Bronchial epithelial cell (primary cell): ENCODE measurements around the gene ZMIZ2. TPM values are rescaled to one million over a fixed set of nuclear protein-coding genes. Genes with fewer than 3 reads are reported as not detected.

Source experiments
- DNase-seq: peaks from one replicate; pipeline ENCODE4 v3.0.0-alpha.2; 2010; ENCODE audit warnings: low read depth
- FAIRE-seq: peaks from 2 replicates; lab custom pipeline; 2011; peaks lifted over from hg19 to GRCh38; lab: Jason Lieb, UNC
- H3K27me3 ChIP-seq: 2 replicates; pipeline ENCODE4 v1.5.1; 2011; ENCODE audit warnings: low read length; ENCODE audit not compliant: control insufficient read depth, insufficient read depth
- H3K36me3 ChIP-seq: 2 replicates; pipeline ENCODE4 v1.5.1; 2011; ENCODE audit warnings: low read length; ENCODE audit not compliant: control insufficient read depth, insufficient read depth
- H3K4me3 ChIP-seq: 2 replicates; pipeline ENCODE4 v1.5.1; 2011; ENCODE audit warnings: mild to moderate bottlenecking, low read depth, low read length, control low read depth
- total RNA-seq: library from RNA; depleted of rRNA; stranded (reverse); fragments of >200 nt; gene quantifications from 2 replicates; pipeline ENCODE4 v1.2.1, GENCODE V29; 2014
- TF ChIP-seq, protein P1 (sequence below): IDR thresholded peaks from 2 replicates; pipeline ENCODE4 v1.5.1; 2011; ENCODE audit warnings: mild to moderate bottlenecking, moderate library complexity, low read length, control low read depth, inconsistent platforms; ENCODE audit not compliant: insufficient read depth, severe bottlenecking

ZMIZ2 gene
- total RNA-seq, 1 donor from 2014 or later: 5.5 TPM

DNA sequence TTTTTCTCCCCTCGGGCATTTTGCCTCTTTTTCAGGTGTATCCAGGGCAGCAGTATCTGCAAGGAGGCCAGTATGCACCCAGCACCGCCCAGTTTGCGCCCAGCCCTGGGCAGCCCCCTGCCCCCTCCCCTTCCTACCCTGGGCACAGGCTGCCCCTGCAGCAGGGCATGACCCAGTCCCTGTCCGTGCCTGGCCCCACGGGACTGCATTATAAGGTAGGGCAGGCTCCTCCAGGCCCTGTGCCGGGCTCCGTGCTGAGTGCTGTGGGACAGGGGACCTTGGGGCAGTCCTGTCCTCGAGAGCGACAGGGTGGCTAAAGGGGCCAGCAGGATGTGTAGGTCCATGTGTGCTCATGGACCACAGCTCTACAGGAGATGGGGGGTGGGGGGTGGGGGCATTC lies 10.6 kb downstream of the ZMIZ2 start:
- no peak for FAIRE-seq
- DNase-seq: no peak
- no peaks in the 10 kb centered on the region for H3K27me3 ChIP-seq
- H3K36me3 ChIP-seq: peaks cover 36% of the 10 kb centered on the region
- no peak overlapping the region for H3K4me3 ChIP-seq
- TF ChIP-seq, protein P1, sequence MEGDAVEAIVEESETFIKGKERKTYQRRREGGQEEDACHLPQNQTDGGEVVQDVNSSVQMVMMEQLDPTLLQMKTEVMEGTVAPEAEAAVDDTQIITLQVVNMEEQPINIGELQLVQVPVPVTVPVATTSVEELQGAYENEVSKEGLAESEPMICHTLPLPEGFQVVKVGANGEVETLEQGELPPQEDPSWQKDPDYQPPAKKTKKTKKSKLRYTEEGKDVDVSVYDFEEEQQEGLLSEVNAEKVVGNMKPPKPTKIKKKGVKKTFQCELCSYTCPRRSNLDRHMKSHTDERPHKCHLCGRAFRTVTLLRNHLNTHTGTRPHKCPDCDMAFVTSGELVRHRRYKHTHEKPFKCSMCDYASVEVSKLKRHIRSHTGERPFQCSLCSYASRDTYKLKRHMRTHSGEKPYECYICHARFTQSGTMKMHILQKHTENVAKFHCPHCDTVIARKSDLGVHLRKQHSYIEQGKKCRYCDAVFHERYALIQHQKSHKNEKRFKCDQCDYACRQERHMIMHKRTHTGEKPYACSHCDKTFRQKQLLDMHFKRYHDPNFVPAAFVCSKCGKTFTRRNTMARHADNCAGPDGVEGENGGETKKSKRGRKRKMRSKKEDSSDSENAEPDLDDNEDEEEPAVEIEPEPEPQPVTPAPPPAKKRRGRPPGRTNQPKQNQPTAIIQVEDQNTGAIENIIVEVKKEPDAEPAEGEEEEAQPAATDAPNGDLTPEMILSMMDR: no peak

GRCh38 chr7:44760034-44760580 lies 11.5 kb downstream of the ZMIZ2 start:
- H3K27me3 ChIP-seq: no peaks in the 10 kb centered on the region
- peaks cover 43% of the 10 kb centered on the region for H3K36me3 ChIP-seq
- no peak overlapping the region for H3K4me3 ChIP-seq
- DNase-seq (no peak), FAIRE-seq (no peak)
- TF ChIP-seq, protein P1: no peak

GRCh38 chr7:44761207-44762161 lies 12.8 kb downstream of the ZMIZ2 start:
- DNase-seq: no peak
- peaks cover 49% of the 10 kb centered on the region for H3K36me3 ChIP-seq
- H3K4me3 ChIP-seq: no peak overlapping the region
- no peaks in the 10 kb centered on the region for H3K27me3 ChIP-seq
- FAIRE-seq: no peak
- TF ChIP-seq, protein P1: no peak

GRCh38 chr7:44762300-44762699 lies 13.7 kb downstream of the ZMIZ2 start:
- TF ChIP-seq, protein P1: no peak
- Histone ChIP-seq H3K27me3 (no peaks in the 10 kb centered on the region), H3K4me3 (no peak overlapping the region), H3K36me3 (peaks cover 45% of the 10 kb centered on the region)
- DNase-seq (no peak), FAIRE-seq (no peak)

- DNase-seq: no peak
- no peak for FAIRE-seq
- H3K27me3 ChIP-seq: no peaks in the 10 kb centered on the region
- no peak overlapping the region for H3K4me3 ChIP-seq
- peaks cover 45% of the 10 kb centered on the region for H3K36me3 ChIP-seq
- TF ChIP-seq, protein P1: no peak
These were observed 14.3 kb downstream of the ZMIZ2 start for GRCh38 chr7:44762726-44763522.
